ENCODE results near the gene GDF2. TPM values are rescaled to one million over a fixed set of nuclear protein-coding genes. Genes with fewer than 3 reads are reported as not detected.

The GDF2 gene
- total RNA-seq, 4 donors from 2014 or later, result not detected

- H3K4me1 ChIP-seq, result peaks cover 0 to 11% (median 2%) of the 10 kb centered on the region in 3 donors
- no peak for TF ChIP-seq POLR2A (IDR thresholded peaks at IDR 0.05)
- TF ChIP-seq CTCF (IDR thresholded peaks at IDR 0.05), result no peak
- intact Hi-C loops (cut with DNase I), result no loop called here
- no peak overlapping the region for H3K27ac ChIP-seq
- DNase-seq, result no peak
- no peak overlapping the region for H3K4me3 ChIP-seq
- no peaks in the 10 kb centered on the region for H3K9me3 ChIP-seq
- 25 to 37% methylated on average over 2 of the region's 2 CpGs for WGBS, 2 donors
- peaks cover 0 to 66% (median 2%) of the 10 kb centered on the region in 4 donors for H3K27me3 ChIP-seq
- no peaks in the 10 kb centered on the region for H3K36me3 ChIP-seq
Measured at GRCh38 chr10:47305566-47305965, 16.7 kb upstream of the GDF2 start.

- intact Hi-C loops (cut with DNase I), result no loop called here
- Histone ChIP-seq H3K9me3 (no peaks in the 10 kb centered on the region), H3K27me3 (peaks cover 0 to 55% (median 0%) of the 10 kb centered on the region in 4 donors), H3K27ac (no peak overlapping the region), H3K4me3 (no peak overlapping the region), H3K4me1 (peaks cover 3 to 10% (median 6%) of the 10 kb centered on the region in 3 donors), H3K36me3 (no peaks in the 10 kb centered on the region)
- no peak for TF ChIP-seq CTCF (IDR thresholded peaks at IDR 0.05)
- TF ChIP-seq POLR2A (IDR thresholded peaks at IDR 0.05), result no peak
- WGBS, 2 donors, result 71 to 77% methylated on average over 8 to 10 of the region's 10 CpGs
- no peak for DNase-seq
Measured at GRCh38 chr10:47306387-47307210, 15.7 kb upstream of the GDF2 start.

DNA sequence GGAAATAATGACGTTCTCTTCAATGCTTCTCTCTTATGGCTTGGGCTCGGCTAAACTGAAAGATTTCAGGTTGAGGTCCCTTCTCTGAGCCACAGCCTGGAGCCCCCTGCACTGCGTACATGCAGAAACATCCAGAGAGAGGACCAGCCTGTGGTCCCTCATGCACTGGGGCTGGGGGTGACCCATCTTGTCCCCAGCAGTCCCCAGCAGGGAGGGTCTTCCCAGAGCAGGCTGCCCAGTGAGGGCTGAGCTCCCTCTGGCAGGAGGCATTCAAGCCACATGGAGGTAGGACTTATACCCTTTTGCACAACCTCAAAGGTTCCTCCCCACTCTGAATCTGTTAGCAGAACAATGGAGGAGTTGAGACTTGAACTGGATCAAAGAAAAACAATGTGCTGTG, 14.9 kb upstream of the GDF2 start:
- DNase-seq, result no peak
- H3K4me1 ChIP-seq, result peaks cover 10 to 16% (median 11%) of the 10 kb centered on the region in 3 donors
- no peak overlapping the region for H3K4me3 ChIP-seq
- TF ChIP-seq CTCF (IDR thresholded peaks at IDR 0.05) (no peak), POLR2A (IDR thresholded peaks at IDR 0.05) (no peak)
- intact Hi-C loops (cut with DNase I), result no loop called here
- no peaks in the 10 kb centered on the region for H3K9me3 ChIP-seq
- 70 to 91% methylated on average over 3 of the region's 3 CpGs for WGBS, 2 donors
- peaks cover 0 to 47% (median 0%) of the 10 kb centered on the region in 4 donors for H3K27me3 ChIP-seq
- H3K36me3 ChIP-seq, result no peaks in the 10 kb centered on the region
- H3K27ac ChIP-seq, result no peak overlapping the region

DNA sequence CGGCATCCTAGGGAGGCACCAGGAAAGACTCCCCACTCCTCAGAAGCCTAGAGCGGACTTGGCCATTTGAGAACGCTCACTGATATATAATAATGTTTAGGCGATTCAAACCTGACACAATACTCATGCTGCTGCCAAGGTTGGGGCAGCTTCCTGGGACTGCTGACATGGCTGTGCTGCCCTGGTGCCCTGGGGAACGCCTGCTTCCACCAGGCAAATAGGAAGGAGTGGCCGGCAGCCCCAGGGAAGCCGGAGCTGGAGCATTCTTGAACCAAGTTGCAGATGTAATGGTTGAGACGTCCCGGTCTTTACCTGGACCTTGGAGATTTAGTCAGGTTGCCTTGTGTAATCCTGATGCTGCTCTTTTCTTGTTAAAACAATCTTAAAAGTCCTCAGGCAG, 13.5 kb upstream of the GDF2 start:
- no peaks in the 10 kb centered on the region for H3K9me3 ChIP-seq
- intact Hi-C loops (cut with DNase I), result no loop called here
- no peak overlapping the region for H3K27ac ChIP-seq
- peaks cover 10 to 16% (median 11%) of the 10 kb centered on the region in 3 donors for H3K4me1 ChIP-seq
- peaks cover 0 to 38% (median 0%) of the 10 kb centered on the region in 4 donors for H3K27me3 ChIP-seq
- no peak overlapping the region for H3K4me3 ChIP-seq
- DNase-seq, result no peak
- 81 to 88% methylated on average over 4 to 6 of the region's 9 CpGs for WGBS, 2 donors
- H3K36me3 ChIP-seq, result no peaks in the 10 kb centered on the region
- TF ChIP-seq CTCF (IDR thresholded peaks at IDR 0.05), result no peak
- TF ChIP-seq POLR2A (IDR thresholded peaks at IDR 0.05), result no peak

DNA sequence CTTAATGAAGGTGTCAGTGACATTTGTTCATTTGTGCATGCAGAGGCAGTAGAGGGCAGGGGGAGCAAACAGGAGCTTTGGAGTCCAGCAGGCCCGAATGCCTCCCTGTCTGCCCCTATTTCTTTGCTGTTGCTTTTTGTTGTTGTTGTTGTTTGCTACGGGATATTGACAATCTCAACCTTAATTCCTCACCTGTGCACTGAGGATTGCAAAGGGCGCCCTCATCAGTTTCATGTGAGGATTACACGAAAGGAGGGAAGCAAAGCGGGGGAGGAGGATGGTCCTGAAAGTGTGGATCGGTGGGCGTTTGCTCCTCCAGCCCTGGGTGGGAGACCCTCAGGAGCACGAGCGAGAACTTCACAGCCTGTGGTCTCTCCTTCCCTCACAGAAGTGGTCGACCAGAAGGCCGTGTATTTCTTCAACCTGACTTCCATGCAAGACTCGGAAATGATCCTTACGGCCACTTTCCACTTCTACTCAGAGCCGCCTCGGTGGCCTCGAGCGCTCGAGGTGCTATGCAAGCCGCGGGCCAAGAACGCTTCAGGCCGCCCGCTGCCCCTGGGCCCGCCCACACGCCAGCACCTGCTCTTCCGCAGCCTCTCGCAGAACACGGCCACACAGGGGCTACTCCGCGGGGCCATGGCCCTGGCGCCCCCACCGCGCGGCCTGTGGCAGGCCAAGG, 12.7 kb upstream of the GDF2 start:
- intact Hi-C loops (cut with DNase I), result loop anchor here (5.0 kb wide), 1 partner anchor 262 kb away; no protein-coding TSS in a partner anchor
- TF ChIP-seq POLR2A (IDR thresholded peaks at IDR 0.05), result no peak
- TF ChIP-seq CTCF (IDR thresholded peaks at IDR 0.05), result peak in 1 of 6 experiments; percentile 29

More for the DNA sequence above, 12.7 kb upstream of the GDF2 start:
- Histone ChIP-seq H3K4me1 (peaks cover 10 to 16% (median 11%) of the 10 kb centered on the region in 3 donors), H3K27ac (no peak overlapping the region), H3K4me3 (no peak overlapping the region), H3K9me3 (no peaks in the 10 kb centered on the region), H3K36me3 (no peaks in the 10 kb centered on the region), H3K27me3 (peaks cover 0 to 38% (median 0%) of the 10 kb centered on the region in 4 donors)
- DNase-seq, result no peak
- 66 to 85% methylated on average over 11 to 19 of the region's 34 CpGs for WGBS, 2 donors

Measured in esophagus squamous epithelium (tissue), 5 donors.